WTC11 (cell line): ENCODE results near the gene RPGR. TPM values are rescaled to one million over a fixed set of nuclear protein-coding genes. Genes with fewer than 3 reads are reported as not detected.

Experiments
- ATAC-seq: fragments of 200-7000 bp; cut with Tn5 transposase; 2 replicates; pipeline ENCODE4 v1.10.0; 2021; ENCODE audit warnings: mild to moderate bottlenecking, moderate library complexity
- CTCF ChIA-PET: fragments of 300-600 bp; sonication (Branson Sonifier 250); formaldehyde crosslinking; loops from one replicate; lab custom pipeline; 2021; ENCODE audit warnings: antibody characterized with exemption; lab: Charles Lee
- POLR2A ChIA-PET: fragments of 350-600 bp; sonication (Branson Sonifier 250); formaldehyde crosslinking; loops from one replicate; lab custom pipeline; 2021; ENCODE audit warnings: antibody characterized with exemption; lab: Charles Lee
- DNase-seq: peaks from one replicate; pipeline ENCODE4 v3.0.0; 2021; ENCODE audit warnings: low spot score
- H3K27ac Mint-ChIP-seq: 2 replicates; pipeline ENCODE4 v1.8.0; 2021; ENCODE audit warnings: mixed read lengths
- H3K27me3 Mint-ChIP-seq: 2 replicates; pipeline ENCODE4 v1.8.0; 2021; ENCODE audit warnings: low read depth, mild to moderate bottlenecking, moderate library complexity, mixed read lengths
- H3K36me3 Mint-ChIP-seq: 2 replicates; pipeline ENCODE4 v1.8.0; 2021; ENCODE audit warnings: mixed read lengths
- H3K4me1 Mint-ChIP-seq: 2 replicates; pipeline ENCODE4 v1.8.0; 2022; ENCODE audit warnings: mixed read lengths
- H3K4me3 Mint-ChIP-seq: 2 replicates; pipeline ENCODE4 v1.8.0; 2021; ENCODE audit warnings: mild to moderate bottlenecking, moderate library complexity, mixed read lengths
- H3K9me3 Mint-ChIP-seq: 2 replicates; pipeline ENCODE4 v1.8.0; 2021; ENCODE audit warnings: mixed read lengths
- ESRRA ChIP-seq: sonication (generic); formaldehyde crosslinking; IDR thresholded peaks from 2 replicates; pipeline ENCODE4 v1.8.1; 2022; ENCODE audit warnings: mild to moderate bottlenecking, missing genetic modification reagents, borderline replicate concordance
- FOXP1 ChIP-seq: sonication (generic); formaldehyde crosslinking; IDR thresholded peaks from 2 replicates; pipeline ENCODE4 v1.8.0; 2022; ENCODE audit warnings: missing genetic modification reagents, mild to moderate bottlenecking, moderate library complexity, borderline replicate concordance
- NR1H2 ChIP-seq: sonication (generic); formaldehyde crosslinking; IDR thresholded peaks from 2 replicates; pipeline ENCODE4 v1.9.0; 2021; ENCODE audit warnings: mild to moderate bottlenecking, moderate library complexity, missing genetic modification reagents
- SMAD4 ChIP-seq: sonication (generic); formaldehyde crosslinking; IDR thresholded peaks from 2 replicates; pipeline ENCODE4 v1.8.0; 2022; ENCODE audit warnings: mild to moderate bottlenecking, missing genetic modification reagents
- SOX15 ChIP-seq: fragments of 250-450 bp; sonication (Bioruptor Pico); IDR thresholded peaks from 2 replicates; pipeline ENCODE4 v1.9.0; 2021; ENCODE audit warnings: mild to moderate bottlenecking
- TEAD1 ChIP-seq: sonication (generic); formaldehyde crosslinking; IDR thresholded peaks from 2 replicates; pipeline ENCODE4 v1.8.0; 2022; ENCODE audit warnings: mild to moderate bottlenecking, missing genetic modification reagents
- ZNF317 ChIP-seq: sonication (generic); formaldehyde crosslinking; IDR thresholded peaks from 2 replicates; pipeline ENCODE4 v1.8.1; 2023; ENCODE audit warnings: low read depth, mild to moderate bottlenecking, moderate library complexity, missing genetic modification reagents, borderline replicate concordance
- total RNA-seq: library from RNA; stranded (reverse); gene quantifications from 3 replicates; pipeline ENCODE4 v1.2.3, GENCODE V29; 2021
- TF ChIP-seq, protein P1 (sequence below): sonication (generic); formaldehyde crosslinking; IDR thresholded peaks from 2 replicates; pipeline ENCODE4 v1.8.1; 2023; ENCODE audit warnings: mild to moderate bottlenecking, missing genetic modification reagents, moderate library complexity
- TF ChIP-seq, protein P2 (sequence below): fragments of 250-450 bp; sonication (Bioruptor Pico); conservative IDR thresholded peaks from 2 replicates; pipeline ENCODE4 v1.9.0; 2021; ENCODE audit warnings: mild to moderate bottlenecking
- TF ChIP-seq, protein P3 (sequence below): sonication (generic); formaldehyde crosslinking; IDR thresholded peaks from 2 replicates; pipeline ENCODE4 v1.8.1; 2023; ENCODE audit warnings: mild to moderate bottlenecking, missing genetic modification reagents
- TF ChIP-seq, protein P4 (sequence below): fragments of 250-450 bp; sonication (Bioruptor Pico); IDR thresholded peaks from 2 replicates; pipeline ENCODE4 v1.8.0; 2021; ENCODE audit warnings: mild to moderate bottlenecking
- TF ChIP-seq, protein P5 (sequence below): sonication (generic); formaldehyde crosslinking; IDR thresholded peaks from 2 replicates; pipeline ENCODE4 v1.8.0; 2023; ENCODE audit warnings: missing genetic modification reagents, mild to moderate bottlenecking, borderline replicate concordance
- TF ChIP-seq, protein P6 (sequence below): sonication (generic); formaldehyde crosslinking; IDR thresholded peaks from 2 replicates; pipeline ENCODE4 v1.8.0; 2022; ENCODE audit warnings: missing genetic modification reagents

Gene RPGR
- total RNA-seq, 1 experiment from 2014 or later = 10.7 TPM

DNA sequence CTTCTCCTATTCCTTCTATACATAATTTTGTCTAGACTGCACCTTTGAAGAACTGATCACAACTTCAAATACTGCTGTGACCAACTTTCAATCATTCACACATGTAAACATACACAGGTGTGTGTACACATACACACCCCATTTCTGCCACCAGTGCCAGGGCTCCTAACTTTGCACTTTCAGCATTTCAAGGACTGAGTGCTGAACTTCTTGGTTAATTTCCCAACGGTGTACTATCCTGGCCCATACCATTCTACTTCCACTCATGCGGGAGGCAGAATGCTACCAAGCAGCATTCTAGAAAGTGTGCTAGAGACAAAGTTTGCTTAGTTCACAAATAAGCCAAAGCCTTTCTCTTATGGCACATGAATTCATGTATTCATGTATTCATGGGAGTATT, 51.2 kb downstream of the RPGR start (continued):
- no peak for TF ChIP-seq ESRRA (CRISPR knock-in tag)

DNA sequence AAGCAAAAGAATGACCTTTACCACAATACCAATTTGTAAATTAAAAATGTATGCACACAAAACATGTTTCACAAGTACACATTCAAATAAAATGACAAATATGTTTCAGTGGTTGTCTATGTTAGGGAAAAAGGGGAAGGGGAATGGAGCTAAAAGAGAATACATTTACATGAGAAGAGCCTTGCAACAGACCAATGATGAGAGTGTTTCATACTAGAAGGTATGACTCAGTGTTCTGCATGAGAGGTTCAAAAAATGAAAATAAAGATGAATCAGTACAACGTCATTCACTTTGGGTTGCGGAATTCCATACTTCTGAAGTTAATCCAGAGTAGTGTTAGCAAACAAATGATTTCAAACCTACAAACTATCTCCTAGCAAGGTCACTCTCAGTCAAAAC, 51.7 kb downstream of the RPGR start:
- no peak overlapping the region for H3K27ac Mint-ChIP-seq
- H3K4me3 Mint-ChIP-seq = no peak overlapping the region
- ChIA-PET CTCF (no interaction called here), POLR2A (no interaction called here)
- no peak for ATAC-seq
- peaks cover 19% of the 10 kb centered on the region for H3K4me1 Mint-ChIP-seq
- H3K36me3 Mint-ChIP-seq = no peaks in the 10 kb centered on the region
- DNase-seq = no peak
- TF ChIP-seq, protein P1, sequence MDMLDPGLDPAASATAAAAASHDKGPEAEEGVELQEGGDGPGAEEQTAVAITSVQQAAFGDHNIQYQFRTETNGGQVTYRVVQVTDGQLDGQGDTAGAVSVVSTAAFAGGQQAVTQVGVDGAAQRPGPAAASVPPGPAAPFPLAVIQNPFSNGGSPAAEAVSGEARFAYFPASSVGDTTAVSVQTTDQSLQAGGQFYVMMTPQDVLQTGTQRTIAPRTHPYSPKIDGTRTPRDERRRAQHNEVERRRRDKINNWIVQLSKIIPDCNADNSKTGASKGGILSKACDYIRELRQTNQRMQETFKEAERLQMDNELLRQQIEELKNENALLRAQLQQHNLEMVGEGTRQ (CRISPR knock-in tag) = no peak
- TF ChIP-seq TEAD1 (CRISPR knock-in tag) = no peak
- H3K27me3 Mint-ChIP-seq = peaks cover 10% of the 10 kb centered on the region
- H3K9me3 Mint-ChIP-seq = no peaks in the 10 kb centered on the region

DNA sequence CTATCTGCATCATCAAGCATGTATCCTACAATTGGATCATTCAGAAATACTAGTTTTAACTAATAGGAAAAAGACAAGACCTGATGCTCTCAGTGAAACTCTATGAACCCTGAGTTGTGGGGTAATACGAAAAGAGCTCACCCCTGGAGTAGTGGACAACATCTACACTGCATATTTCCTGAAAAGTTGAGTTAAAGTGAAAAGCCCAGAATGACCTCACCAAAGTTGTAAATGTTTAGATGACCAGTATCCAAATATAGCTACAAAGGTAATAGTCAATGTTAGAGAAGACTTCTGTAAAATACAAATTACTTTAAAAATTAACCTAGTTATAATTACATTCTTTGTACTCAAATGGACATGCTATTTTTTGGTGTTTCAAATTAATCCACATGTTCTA, 53.9 kb downstream of the RPGR start:
- Mint-ChIP-seq H3K36me3 (0 out of 2 replicates have a peak, but pooled peaks cover 2% of the 10 kb centered on the region), H3K9me3 (no peaks in the 10 kb centered on the region), H3K4me1 (peaks cover 7% of the 10 kb centered on the region), H3K4me3 (no peak overlapping the region), H3K27ac (no peak overlapping the region), H3K27me3 (peaks cover 10% of the 10 kb centered on the region)
- DNase-seq (no peak), ATAC-seq (no peak)
- ChIA-PET POLR2A (interaction anchor here (0.5 kb wide), 1 partner anchor 19 kb away, joined by 4 read pairs; no protein-coding TSS in a partner anchor), CTCF (interaction anchor here (0.8 kb wide), 1 partner anchor 13 kb away, joined by 3 read pairs; no protein-coding TSS in a partner anchor)
- TF ChIP-seq, protein P1 (CRISPR knock-in tag) = no peak
- TF ChIP-seq ZNF317 (CRISPR knock-in tag) (no peak), SOX15 (CRISPR knock-in tag) (no peak), SMAD4 (no peak), FOXP1 (CRISPR knock-in tag) (no peak), NR1H2 (CRISPR knock-in tag) (no peak)
- TF ChIP-seq, protein P2, sequence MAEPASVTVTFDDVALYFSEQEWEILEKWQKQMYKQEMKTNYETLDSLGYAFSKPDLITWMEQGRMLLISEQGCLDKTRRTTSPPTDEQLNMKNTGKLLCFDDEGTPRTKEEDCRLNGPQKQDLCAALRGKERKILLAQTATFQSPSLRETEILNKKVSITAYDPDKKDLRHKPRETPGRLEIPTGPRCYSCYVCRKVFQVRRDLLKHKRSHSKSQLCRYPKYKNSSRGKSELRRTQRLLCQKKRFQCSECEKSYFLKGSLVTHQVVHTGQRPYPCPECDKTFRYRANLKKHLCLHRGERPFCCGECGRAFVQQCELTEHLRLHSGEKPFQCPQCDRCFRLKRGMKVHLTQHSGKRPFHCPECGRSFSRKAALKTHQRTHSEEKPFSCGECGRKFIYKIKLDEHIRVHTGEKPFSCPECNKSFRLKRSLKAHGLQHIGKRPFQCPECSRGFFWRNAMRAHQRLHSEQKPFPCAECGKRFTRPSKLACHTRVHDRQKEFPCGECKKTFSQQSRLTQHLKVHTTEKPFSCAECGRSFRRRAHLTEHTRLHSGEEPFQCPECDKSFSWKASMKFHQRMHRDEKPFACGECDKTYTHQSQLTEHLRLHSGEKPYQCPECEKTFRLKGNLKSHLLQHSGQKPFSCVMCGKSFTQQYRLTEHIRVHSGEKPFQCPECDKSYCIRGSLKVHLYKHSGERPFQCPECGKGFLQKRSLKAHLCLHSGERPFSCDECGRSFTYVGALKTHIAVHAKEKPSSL (CRISPR knock-in tag) = no peak
- TF ChIP-seq, protein P3, sequence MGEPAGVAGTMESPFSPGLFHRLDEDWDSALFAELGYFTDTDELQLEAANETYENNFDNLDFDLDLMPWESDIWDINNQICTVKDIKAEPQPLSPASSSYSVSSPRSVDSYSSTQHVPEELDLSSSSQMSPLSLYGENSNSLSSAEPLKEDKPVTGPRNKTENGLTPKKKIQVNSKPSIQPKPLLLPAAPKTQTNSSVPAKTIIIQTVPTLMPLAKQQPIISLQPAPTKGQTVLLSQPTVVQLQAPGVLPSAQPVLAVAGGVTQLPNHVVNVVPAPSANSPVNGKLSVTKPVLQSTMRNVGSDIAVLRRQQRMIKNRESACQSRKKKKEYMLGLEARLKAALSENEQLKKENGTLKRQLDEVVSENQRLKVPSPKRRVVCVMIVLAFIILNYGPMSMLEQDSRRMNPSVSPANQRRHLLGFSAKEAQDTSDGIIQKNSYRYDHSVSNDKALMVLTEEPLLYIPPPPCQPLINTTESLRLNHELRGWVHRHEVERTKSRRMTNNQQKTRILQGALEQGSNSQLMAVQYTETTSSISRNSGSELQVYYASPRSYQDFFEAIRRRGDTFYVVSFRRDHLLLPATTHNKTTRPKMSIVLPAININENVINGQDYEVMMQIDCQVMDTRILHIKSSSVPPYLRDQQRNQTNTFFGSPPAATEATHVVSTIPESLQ (CRISPR knock-in tag) = no peak
- TF ChIP-seq, protein P4, sequence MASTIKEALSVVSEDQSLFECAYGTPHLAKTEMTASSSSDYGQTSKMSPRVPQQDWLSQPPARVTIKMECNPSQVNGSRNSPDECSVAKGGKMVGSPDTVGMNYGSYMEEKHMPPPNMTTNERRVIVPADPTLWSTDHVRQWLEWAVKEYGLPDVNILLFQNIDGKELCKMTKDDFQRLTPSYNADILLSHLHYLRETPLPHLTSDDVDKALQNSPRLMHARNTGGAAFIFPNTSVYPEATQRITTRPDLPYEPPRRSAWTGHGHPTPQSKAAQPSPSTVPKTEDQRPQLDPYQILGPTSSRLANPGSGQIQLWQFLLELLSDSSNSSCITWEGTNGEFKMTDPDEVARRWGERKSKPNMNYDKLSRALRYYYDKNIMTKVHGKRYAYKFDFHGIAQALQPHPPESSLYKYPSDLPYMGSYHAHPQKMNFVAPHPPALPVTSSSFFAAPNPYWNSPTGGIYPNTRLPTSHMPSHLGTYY (CRISPR knock-in tag) = no peak
- TF ChIP-seq, protein P5, sequence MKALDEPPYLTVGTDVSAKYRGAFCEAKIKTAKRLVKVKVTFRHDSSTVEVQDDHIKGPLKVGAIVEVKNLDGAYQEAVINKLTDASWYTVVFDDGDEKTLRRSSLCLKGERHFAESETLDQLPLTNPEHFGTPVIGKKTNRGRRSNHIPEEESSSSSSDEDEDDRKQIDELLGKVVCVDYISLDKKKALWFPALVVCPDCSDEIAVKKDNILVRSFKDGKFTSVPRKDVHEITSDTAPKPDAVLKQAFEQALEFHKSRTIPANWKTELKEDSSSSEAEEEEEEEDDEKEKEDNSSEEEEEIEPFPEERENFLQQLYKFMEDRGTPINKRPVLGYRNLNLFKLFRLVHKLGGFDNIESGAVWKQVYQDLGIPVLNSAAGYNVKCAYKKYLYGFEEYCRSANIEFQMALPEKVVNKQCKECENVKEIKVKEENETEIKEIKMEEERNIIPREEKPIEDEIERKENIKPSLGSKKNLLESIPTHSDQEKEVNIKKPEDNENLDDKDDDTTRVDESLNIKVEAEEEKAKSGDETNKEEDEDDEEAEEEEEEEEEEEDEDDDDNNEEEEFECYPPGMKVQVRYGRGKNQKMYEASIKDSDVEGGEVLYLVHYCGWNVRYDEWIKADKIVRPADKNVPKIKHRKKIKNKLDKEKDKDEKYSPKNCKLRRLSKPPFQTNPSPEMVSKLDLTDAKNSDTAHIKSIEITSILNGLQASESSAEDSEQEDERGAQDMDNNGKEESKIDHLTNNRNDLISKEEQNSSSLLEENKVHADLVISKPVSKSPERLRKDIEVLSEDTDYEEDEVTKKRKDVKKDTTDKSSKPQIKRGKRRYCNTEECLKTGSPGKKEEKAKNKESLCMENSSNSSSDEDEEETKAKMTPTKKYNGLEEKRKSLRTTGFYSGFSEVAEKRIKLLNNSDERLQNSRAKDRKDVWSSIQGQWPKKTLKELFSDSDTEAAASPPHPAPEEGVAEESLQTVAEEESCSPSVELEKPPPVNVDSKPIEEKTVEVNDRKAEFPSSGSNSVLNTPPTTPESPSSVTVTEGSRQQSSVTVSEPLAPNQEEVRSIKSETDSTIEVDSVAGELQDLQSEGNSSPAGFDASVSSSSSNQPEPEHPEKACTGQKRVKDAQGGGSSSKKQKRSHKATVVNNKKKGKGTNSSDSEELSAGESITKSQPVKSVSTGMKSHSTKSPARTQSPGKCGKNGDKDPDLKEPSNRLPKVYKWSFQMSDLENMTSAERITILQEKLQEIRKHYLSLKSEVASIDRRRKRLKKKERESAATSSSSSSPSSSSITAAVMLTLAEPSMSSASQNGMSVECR (CRISPR knock-in tag) = no peak
- TF ChIP-seq, protein P6, sequence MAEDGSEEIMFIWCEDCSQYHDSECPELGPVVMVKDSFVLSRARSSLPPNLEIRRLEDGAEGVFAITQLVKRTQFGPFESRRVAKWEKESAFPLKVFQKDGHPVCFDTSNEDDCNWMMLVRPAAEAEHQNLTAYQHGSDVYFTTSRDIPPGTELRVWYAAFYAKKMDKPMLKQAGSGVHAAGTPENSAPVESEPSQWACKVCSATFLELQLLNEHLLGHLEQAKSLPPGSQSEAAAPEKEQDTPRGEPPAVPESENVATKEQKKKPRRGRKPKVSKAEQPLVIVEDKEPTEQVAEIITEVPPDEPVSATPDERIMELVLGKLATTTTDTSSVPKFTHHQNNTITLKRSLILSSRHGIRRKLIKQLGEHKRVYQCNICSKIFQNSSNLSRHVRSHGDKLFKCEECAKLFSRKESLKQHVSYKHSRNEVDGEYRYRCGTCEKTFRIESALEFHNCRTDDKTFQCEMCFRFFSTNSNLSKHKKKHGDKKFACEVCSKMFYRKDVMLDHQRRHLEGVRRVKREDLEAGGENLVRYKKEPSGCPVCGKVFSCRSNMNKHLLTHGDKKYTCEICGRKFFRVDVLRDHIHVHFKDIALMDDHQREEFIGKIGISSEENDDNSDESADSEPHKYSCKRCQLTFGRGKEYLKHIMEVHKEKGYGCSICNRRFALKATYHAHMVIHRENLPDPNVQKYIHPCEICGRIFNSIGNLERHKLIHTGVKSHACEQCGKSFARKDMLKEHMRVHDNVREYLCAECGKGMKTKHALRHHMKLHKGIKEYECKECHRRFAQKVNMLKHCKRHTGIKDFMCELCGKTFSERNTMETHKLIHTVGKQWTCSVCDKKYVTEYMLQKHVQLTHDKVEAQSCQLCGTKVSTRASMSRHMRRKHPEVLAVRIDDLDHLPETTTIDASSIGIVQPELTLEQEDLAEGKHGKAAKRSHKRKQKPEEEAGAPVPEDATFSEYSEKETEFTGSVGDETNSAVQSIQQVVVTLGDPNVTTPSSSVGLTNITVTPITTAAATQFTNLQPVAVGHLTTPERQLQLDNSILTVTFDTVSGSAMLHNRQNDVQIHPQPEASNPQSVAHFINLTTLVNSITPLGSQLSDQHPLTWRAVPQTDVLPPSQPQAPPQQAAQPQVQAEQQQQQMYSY (CRISPR knock-in tag) = no peak
